Measurements from ENCODE around the gene ERCC4. TPM values are rescaled to one million over a fixed set of nuclear protein-coding genes. Genes with fewer than 3 reads are reported as not detected.

Gene ERCC4
- total and polyA plus RNA-seq, 2 experiments from 2014 or later, result 5.4 to 21.6 TPM

DNA sequence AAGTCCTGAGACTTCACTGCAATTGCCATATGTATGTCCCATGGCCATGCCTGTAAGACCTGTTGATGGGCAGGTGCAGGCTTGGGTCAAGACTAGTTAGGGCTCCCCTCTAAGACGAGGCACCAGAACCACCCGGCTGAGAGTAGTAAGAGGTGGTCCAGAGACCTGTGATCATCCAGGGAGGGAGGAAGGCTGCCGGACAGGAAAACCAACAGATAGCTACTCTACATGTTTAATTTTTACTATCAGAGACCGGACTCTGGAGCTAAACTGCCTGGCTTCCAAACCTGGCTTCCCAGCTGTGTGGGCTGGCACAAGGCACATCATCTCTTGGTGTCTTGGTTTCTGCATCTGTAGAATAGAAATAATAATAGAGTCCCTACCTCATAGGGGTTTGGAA, 73.0 kb downstream of the ERCC4 start:
- Mint-ChIP-seq H3K27ac (no peak overlapping the region), H3K36me3 (ENCODE audit: low read depth) (no peaks in the 10 kb centered on the region), H3K4me3 (no peak overlapping the region), H3K9me3 (no peaks in the 10 kb centered on the region), H3K4me1 (peaks cover 8% of the 10 kb centered on the region; the same call in 2 of the 3 replicates), H3K27me3 (ENCODE audit: insufficient read depth, low read depth, poor library complexity) (peaks cover 1% of the 10 kb centered on the region)
- Histone ChIP-seq H3K36me3 (ENCODE audit: insufficient read depth) (no peaks in the 10 kb centered on the region), H3K27ac (ENCODE audit: low read depth) (no peak overlapping the region), H4K20me1 (replicated peaks; ENCODE audit: insufficient read depth) (no peaks in the 10 kb centered on the region), H2AFZ (no peak overlapping the region), H3F3A (replicated peaks; ENCODE audit: low read depth) (no peaks in the 10 kb centered on the region), H3K9me2 (ENCODE audit: insufficient read depth) (no peaks in the 10 kb centered on the region), H3K4me1 (ENCODE audit: insufficient read depth) (peaks cover 7% of the 10 kb centered on the region; the same call in 1 of the 2 replicates), H3K4me3 (no peak overlapping the region), H3K27me3 (ENCODE audit: insufficient read depth) (no peaks in the 10 kb centered on the region), H3K4me2 (no peak overlapping the region), H3K79me2 (replicated peaks; ENCODE audit: insufficient read depth) (no peaks in the 10 kb centered on the region)
- ATAC-seq, result no peak
- no peak for DNase-seq (ENCODE audit: low spot score)
- no peak for TF ChIP-seq ZNF331 (CRISPR knock-in tag; IDR thresholded peaks at IDR 0.05; ENCODE audit: low read depth)
- TF ChIP-seq, protein P1, sequence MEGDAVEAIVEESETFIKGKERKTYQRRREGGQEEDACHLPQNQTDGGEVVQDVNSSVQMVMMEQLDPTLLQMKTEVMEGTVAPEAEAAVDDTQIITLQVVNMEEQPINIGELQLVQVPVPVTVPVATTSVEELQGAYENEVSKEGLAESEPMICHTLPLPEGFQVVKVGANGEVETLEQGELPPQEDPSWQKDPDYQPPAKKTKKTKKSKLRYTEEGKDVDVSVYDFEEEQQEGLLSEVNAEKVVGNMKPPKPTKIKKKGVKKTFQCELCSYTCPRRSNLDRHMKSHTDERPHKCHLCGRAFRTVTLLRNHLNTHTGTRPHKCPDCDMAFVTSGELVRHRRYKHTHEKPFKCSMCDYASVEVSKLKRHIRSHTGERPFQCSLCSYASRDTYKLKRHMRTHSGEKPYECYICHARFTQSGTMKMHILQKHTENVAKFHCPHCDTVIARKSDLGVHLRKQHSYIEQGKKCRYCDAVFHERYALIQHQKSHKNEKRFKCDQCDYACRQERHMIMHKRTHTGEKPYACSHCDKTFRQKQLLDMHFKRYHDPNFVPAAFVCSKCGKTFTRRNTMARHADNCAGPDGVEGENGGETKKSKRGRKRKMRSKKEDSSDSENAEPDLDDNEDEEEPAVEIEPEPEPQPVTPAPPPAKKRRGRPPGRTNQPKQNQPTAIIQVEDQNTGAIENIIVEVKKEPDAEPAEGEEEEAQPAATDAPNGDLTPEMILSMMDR (conservative IDR thresholded peaks at IDR 0.05; ENCODE audit: low read depth in 2 of 2), result no peak
- TF ChIP-seq, protein P2, sequence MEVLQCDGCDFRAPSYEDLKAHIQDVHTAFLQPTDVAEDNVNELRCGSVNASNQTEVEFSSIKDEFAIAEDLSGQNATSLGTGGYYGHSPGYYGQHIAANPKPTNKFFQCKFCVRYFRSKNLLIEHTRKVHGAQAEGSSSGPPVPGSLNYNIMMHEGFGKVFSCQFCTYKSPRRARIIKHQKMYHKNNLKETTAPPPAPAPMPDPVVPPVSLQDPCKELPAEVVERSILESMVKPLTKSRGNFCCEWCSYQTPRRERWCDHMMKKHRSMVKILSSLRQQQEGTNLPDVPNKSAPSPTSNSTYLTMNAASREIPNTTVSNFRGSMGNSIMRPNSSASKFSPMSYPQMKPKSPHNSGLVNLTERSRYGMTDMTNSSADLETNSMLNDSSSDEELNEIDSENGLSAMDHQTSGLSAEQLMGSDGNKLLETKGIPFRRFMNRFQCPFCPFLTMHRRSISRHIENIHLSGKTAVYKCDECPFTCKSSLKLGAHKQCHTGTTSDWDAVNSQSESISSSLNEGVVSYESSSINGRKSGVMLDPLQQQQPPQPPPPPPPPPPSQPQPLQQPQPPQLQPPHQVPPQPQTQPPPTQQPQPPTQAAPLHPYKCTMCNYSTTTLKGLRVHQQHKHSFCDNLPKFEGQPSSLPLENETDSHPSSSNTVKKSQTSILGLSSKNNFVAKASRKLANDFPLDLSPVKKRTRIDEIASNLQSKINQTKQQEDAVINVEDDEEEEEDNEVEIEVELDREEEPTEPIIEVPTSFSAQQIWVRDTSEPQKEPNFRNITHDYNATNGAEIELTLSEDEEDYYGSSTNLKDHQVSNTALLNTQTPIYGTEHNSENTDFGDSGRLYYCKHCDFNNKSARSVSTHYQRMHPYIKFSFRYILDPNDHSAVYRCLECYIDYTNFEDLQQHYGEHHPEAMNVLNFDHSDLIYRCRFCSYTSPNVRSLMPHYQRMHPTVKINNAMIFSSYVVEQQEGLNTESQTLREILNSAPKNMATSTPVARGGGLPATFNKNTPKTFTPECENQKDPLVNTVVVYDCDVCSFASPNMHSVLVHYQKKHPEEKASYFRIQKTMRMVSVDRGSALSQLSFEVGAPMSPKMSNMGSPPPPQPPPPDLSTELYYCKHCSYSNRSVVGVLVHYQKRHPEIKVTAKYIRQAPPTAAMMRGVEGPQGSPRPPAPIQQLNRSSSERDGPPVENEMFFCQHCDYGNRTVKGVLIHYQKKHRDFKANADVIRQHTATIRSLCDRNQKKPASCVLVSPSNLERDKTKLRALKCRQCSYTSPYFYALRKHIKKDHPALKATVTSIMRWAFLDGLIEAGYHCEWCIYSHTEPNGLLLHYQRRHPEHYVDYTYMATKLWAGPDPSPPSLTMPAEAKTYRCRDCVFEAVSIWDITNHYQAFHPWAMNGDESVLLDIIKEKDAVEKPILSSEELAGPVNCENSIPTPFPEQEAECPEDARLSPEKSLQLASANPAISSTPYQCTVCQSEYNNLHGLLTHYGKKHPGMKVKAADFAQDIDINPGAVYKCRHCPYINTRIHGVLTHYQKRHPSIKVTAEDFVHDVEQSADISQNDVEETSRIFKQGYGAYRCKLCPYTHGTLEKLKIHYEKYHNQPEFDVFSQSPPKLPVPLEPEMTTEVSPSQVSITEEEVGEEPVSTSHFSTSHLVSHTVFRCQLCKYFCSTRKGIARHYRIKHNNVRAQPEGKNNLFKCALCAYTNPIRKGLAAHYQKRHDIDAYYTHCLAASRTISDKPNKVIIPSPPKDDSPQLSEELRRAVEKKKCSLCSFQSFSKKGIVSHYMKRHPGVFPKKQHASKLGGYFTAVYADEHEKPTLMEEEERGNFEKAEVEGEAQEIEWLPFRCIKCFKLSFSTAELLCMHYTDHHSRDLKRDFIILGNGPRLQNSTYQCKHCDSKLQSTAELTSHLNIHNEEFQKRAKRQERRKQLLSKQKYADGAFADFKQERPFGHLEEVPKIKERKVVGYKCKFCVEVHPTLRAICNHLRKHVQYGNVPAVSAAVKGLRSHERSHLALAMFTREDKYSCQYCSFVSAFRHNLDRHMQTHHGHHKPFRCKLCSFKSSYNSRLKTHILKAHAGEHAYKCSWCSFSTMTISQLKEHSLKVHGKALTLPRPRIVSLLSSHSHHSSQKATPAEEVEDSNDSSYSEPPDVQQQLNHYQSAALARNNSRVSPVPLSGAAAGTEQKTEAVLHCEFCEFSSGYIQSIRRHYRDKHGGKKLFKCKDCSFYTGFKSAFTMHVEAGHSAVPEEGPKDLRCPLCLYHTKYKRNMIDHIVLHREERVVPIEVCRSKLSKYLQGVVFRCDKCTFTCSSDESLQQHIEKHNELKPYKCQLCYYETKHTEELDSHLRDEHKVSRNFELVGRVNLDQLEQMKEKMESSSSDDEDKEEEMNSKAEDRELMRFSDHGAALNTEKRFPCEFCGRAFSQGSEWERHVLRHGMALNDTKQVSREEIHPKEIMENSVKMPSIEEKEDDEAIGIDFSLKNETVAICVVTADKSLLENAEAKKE (CRISPR knock-in tag; IDR thresholded peaks at IDR 0.05), result no peak

All from GM23338 (cell line).